HG02610 (cell line): Measurements from ENCODE around the gene INHA.

Experiments
- ATAC-seq: cut with Tn5 transposase; IDR thresholded peaks from one replicate; pipeline ENCODE4 v1.9.1; 2021; ENCODE audit warnings: mild to moderate bottlenecking, moderate library complexity; ENCODE audit not compliant: unreplicated experiment

INHA gene

DNA sequence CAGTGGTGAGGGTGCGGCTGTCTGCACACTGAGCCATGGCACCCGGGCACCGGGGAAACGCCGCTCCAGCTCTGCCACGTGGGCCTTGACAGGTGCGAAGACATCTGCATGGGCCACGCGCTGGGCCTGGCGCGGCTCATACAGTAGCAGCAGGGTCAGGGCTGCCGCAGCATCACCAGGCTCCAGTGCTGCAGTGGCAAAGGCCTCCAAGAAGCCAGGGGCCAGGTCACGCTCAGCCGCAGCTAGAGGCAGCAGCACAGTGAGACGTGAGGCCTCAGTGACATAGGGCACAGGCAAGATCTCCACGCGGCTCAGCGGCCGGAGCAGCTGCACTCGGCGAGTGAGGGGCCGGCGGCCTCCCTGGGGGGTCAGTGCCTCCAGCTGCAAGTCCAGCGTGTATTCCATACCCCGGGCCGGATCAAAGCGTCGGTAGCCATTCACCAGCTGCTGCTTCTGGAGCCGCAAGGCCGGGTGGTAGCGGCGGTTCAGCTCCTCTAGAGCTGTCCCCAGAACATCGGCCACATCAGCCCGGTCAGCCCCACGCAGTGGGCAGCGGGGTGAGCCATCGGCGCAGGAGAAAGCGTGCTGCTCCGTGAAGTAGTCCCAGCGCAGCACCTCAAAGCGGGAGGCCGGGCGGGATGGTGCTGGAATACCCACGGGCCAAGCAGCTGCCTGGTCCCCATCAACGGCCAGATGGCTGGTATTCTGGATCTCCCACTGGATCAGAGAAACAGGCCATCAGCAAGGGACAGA, 32.0 kb upstream of the INHA start:
- ATAC-seq, result no peak

DNA sequence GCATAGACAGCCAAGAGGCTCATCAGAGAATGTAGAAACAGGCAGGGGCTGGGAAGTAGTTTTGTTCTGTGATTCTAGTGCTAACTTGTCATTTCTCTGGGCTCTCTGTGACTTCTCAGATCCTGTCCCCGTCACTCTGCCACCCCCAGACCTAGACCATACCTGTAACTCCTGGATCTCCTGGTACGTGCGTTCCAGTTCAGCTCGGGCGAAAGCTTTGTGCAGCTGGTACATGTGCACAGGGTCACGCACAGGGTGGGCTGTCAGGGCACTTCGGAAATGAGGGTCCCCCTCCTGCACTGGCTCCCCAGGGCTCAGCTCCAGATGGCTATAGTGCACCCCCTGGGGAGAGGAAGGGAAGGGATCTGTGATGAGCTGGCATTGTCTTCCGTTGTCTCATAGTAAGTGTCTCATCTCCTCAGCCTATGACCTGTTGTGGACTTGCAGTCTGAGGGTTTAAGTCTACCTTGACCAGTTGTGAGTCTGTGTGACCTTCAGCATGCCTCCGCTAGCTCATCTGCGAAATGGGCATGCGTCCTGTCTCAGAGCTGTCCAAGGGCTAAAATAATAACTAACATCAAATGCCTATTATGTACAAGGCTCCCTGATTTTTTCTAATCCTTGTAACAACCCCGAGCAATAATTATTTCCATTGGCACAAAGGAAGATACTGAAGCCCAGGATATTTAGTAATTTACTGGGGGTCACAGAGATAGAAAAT, 31.2 kb upstream of the INHA start:
- no peak for ATAC-seq

DNA sequence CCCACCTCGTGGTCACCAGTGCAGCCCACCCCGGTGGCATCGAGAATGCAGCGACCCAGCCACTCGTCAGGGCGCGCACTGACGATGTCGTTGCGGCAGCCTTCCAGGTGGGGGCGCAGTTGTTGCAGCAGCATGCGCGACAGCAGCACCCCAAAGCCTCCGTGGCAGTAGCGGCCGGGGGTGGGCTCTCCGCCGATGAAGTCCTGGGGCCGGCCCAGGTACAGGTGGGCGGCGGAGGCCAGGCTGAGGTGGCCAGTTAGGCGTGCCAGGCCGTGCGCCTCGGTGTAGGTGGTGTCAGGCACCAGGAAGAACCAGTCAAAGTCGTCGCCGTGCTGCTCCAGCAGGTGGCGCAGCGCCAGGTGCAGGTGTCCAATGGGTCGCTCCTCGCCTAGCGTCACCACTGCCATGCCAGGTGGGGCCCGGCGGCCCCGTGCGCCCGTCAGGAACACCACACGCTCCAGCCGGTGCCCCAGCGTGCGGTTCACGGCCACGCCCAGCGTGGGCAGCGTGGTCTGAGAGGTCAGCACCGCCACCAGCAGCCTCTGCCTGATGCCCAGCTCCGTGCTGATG, 30.4 kb upstream of the INHA start:
- ATAC-seq, result peak; percentile 53

DNA sequence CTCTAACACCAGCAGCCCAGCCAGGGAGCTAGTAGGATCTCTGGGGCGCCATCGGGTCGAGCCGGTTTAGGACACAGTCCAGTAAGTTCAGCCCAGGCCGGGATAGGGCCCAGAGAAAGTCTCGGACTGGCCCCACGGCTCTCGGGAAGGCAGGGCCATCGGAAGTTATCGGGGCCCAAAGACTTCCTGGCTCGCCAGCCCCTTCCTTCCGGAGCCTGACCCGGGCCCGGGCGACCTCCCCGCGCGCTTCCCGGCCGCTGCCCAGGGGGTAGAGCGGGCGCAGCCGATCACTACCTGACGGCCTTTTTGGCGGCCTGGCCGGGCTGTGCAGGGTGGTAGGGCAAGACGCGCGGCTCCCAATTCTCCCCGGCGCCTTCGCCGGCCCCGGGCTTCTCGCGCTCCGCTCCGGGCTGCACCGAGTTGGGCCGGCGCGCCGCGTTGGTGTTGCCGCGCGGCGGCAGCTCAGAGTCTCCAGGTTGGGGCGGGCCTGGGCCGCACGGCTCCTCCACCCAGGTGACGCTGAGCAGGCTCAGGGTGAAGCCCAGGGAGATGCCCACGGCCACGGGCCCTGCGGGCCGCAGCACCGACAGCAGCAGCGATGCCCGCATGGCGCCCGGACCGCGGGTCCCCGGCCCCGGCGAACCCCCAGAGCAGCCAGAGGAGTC, 29.0 kb upstream of the INHA start:
- peak; percentile 36 for ATAC-seq

DNA sequence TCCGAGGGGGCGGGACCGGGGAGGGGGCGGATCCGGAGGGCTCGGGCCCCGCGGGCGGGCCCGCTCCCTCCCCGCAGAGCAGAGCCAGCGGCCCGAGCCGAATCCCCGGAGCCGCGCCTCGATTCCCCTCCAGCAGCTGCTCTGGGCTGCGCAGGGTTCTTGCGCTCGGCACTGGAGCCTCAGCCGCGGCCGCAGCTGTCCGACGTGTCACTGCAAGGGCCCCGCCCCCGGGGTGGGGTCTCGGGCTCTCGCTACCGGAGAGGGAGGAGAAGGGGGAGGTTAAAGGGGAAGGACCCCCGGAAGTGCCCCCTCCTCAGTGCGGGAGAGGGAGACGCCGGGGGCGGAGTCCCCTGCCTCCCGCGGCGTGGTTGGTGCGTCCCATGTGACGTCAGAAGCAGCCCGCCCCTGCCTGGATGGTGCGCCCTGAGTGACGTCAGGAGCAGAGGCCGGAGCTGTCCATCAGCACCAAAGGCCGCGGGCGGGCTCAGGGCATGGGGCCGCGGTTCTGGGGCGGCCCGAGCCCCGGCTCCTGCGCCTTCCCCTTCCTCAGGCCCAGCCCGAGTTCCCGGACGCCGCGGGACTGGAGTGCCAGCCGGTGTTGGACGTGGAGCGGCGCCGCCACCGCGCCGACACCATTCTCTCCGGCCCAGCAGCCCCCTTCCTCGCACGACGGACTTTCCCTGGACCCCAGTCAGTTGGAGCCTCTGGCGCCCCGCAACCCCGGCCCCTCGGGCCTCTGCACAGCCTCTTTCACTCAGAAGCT, 28.3 kb upstream of the INHA start, which contains the start of the genes CHPF and TMEM198:
Gene CHPF, minus strand, starts transcription at position 214 of the 763 bp plus-strand sequence. CDS start 271 bp downstream, outside the sequence.
Gene TMEM198, plus strand, starts transcription at position 433 of the 763 bp plus-strand sequence. CDS start 700 bp downstream, outside the sequence.
- peak; percentile 81 for ATAC-seq

DNA sequence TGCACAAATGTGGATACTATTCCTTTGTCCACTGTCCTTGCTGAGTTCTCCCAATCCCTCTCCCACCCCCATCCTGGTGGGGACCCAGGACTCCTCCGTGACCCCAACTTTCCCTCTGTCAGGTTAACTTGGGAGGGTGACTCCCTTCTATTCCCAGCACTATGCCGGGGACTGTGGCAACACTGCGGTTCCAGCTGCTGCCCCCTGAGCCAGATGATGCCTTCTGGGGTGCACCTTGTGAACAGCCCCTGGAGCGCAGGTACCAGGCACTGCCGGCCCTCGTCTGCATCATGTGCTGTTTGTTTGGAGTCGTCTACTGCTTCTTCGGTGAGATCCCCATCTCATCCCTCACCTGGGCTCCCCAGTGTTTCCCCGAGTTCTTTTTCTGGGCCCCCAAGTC, 27.5 kb upstream of the INHA start:
- ATAC-seq, result no peak

DNA sequence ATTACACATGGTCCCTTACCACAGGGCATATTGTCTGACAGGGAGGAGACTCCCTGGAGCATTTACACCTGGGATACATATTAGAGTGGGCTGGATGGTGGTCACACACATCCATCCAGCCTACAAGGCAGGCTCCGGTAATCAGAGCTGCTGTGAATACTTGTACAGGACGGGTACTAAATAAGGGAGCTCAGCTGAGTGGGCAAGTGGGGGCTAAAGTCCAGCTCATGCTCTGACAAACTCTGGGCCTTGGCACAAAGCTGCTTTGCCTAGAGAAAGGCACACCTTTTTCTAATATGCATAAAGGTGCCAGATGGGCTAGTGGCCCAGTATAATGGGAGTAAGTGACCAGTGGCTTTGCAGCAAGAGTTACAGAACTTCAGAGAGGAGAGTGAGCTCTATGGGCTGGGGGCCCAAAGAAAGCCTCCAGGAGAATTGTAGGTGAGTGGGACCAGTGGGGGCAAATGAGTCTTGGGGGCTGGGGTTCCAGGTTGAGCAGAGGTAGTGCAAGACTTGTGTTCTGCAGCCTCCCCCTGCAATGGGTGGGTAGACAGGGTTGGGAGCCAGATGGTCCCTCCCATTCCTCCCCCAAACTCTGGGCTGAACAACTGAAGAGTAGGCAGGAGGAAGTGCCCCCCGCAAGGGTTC, 26.7 kb upstream of the INHA start:
- ATAC-seq, result no peak

DNA sequence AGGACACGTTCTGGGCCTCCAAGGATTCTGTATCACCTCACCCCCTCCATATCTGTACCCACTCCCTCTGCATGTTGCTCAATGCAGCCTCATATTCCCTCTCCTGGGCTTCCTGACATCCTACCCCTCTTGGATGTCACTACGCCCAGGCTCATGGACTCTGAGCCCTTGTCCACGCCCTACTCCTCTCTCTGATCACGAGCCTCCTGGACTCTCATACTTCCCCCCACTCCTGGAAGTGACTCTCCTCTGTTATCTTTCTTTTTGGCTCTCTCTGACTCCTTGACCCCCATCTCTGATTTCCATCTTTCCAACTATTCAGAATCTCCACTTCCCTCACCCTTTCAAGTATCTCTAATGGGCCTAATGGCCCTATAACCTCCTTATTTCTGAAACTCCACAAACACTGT, 26.2 kb upstream of the INHA start:
- ATAC-seq, result no peak

DNA sequence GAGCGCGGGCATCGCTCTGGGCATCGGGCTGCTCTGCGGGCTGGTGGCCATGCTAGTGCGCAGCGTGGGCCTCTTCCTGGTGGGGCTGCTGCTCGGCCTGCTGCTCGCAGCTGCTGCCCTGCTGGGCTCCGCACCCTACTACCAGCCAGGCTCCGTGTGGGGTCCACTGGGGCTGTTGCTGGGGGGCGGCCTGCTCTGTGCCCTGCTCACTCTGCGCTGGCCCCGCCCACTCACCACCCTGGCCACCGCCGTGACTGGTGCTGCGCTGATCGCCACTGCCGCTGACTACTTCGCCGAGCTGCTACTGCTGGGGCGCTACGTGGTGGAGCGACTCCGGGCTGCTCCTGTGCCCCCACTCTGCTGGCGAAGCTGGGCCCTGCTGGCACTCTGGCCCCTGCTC, 24.5 kb upstream of the INHA start:
- ATAC-seq, result no peak

DNA sequence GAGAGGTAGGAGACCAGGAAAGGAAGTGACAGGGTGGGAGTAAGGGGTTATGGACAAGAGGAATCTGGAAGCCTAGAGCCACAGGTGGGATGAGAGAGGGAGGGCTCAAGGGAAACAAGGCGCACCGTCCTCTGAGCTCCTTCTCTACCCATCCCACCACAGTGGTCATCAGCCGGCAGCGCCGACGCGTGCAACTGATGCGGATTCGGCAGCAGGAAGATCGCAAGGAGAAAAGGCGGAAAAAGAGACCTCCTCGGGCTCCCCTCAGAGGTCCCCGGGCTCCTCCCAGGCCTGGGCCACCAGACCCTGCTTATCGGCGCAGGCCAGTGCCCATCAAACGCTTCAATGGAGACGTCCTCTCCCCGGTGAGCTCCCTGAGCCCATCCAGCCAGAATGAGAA, 23.1 kb upstream of the INHA start:
- ATAC-seq, result no peak

DNA sequence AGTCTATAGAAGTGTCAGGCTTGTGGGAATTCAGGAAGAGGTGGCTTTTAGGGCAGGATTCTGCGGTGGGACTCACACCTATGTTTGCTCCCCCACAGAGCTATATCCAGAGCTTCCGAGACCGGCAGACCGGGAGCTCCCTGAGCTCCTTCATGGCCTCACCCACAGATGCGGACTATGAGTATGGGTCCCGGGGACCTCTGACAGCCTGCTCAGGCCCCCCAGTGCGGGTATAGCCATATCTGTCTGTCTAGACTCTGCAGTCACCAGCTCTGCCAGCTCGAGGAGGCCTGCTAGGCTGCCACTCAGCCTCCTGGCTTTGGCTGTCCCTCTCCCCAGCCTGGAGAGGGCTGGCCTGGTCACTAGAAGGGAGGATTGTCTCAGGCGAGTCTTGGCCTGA, 22.5 kb upstream of the INHA start:
- no peak for ATAC-seq

DNA sequence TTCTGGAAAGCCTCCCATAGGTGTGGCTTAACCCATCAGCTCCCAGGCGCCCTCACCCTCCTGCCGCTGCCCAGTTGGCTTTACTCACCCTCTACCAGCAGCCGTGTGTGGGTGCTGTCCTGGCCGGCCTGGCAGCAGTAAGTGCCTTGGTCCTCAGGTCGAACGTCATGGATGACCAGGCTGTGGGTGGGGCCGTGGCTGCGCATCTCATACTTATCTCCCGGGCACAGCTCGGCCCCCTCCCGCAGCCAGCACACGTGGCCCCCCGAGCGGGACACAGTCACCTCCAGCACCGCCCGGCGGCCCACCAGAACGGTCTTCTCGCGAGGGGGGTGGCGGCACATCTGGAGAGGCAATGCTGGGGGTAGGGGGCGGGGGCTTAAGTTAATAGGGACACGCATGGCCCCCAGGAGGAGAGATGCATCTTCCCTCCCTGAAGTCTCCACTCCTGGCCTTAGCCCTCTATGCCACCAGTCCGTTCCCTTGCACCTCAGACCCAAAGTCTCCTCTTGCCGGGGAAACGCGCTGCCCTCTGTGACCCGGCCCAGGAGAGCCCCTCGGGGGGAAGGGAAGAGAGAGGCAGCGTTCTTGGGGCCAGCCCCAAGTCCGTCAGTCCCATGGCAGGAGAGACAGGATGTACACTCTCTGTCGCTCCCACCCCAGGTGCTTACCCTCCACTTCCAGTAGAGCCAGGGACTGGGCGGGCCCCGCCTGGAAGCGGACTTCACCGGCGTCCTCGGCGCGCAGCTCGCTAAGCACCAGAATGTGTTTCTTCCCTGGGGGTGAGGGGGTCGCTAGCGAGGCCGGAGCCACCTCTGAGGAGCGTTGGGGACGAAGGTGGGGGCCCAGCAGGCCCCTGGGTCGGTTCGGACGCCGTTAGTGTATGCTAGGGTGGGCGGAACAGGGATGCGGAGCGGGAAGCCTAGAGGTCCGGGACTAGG, 20.4 kb upstream of the INHA start:
- peak; percentile 13 for ATAC-seq

DNA sequence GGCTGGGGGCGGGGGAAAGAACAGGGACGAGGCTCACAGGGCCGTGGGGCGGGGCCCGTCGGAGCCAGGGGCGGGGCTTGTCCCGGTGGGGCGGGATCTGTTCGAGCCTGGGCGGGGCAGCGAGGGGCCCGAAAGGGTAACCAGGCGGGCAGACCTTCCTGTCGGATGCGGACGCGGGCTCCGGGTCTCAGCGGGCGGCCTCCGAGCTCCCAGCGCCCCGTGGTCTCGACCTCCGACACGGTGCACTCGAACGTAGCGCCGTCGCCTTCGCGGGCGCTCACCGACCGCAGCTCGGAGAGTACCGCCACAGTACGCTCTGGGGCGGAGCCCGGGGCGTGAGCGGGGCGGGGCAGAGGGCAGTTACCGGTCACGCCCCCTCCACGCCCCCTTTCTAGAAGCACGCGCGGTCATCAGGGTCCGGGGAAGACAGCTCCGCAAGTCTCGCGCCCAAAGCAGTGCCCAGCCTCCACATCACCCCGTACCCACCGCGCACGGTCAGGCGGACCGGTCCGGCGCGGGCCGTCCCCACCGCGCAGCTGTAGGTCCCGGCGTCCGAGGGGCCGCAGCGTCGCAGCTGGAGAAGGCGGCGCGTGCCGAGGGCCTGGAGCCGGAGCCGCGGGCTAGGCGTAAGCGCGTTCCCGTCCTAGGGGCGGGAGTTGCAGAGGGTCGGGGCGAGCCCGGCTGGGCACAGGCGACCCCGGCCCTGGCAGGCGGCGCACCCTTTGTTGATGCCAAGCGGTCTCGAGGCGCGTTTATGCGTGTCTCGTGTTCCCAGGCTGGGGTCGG, 19.5 kb upstream of the INHA start:
- ATAC-seq, result peak; percentile 95

DNA sequence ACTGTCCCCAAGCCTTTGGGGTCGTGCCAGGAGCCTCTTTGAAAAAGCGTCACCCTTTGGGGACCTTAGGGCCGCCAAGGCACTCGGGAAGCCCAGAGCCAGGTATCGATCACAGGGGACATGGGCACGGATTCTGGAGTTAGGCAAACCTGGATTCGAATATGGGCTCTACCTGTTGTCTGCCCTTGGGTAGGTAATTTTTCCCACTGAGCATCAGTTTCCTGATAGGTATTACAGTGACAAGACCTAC, 19.0 kb upstream of the INHA start:
- ATAC-seq, result no peak

DNA sequence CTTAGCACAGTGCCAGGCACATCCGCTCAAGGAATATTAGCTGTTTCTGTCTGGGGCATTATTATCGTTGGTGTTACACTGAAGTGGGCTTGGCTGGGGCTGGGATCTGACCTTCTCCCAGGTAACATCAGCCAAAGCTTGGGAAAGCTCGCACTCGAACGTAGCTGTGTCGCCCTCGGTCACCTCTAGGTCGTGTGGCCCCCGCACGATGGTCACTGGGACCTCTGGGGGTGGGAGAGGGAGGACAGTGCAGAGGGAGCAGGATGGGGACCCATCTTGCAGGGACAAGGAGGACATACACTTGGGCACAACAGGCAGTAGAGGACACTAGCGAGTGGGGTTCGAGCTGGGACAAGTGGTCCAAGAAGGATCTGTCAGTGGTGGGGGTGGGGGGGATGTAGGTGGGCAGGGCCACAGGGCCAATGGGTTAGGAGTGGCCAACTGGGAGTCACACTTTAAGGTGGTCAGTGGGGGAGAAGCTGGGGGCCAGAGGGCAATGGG, 18.6 kb upstream of the INHA start:
- ATAC-seq, result no peak

DNA sequence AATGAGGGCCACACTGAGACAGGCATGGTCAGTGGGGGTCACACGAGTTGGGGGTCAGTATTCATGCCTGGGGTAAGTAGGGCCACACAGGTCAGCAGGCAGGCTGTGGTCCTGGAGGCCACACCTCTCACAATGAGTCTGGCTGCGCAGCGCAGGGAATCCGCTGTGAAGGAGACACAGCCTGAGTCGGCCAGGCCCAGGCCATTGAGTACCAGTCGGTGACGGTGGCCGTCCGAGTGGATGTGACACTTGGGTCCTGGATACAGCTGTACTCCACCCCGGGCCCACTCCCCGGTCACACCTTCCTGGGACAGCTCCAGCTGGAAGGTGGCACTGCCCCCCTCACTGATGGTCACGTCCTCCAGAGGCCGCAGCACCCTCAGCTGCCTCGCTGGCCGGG, 17.8 kb upstream of the INHA start:
- no peak for ATAC-seq

DNA sequence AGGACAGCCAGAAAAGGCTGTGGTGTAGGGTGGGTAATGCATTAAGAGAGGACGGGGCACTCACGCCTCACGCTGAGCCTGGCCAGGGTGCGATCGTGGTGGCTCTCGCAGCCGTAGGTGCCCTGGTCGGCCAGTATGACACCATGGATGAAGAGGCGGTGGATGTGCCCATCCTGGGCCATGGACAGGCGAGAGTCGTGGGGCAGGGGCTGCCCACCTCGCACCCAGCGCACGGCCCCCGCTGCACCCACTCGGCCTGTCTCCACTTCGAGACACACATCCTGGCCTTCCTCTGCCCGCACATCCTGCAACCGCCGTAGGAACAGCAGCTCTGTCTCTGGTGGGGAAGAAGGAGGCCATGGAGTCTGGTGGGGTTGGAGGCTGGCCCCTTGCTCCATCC, 16.2 kb upstream of the INHA start:
- ATAC-seq, result no peak

DNA sequence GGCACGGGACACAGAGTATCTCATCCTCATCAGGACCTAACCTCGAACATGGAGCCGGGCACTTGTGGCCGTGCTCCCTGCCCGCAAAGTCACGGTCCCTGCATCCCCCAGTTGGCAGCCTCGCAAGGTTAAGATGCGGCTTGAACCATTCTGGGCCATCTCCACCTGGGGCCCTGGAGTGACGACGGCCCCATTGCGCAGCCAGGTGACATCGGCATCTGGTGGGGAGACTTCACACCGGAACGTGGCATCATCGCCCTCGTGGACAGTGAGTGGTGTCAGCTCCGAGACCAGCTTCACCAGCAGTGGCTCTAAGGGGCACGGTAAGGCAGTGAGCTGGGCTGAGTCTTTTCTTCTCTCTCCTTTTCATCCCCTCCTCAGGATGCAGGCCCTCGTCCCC, 15.7 kb upstream of the INHA start:
- ATAC-seq, result no peak
